Measurements from ENCODE around the gene ITPRIP. TPM values are rescaled to one million over a fixed set of nuclear protein-coding genes. Genes with fewer than 3 reads are reported as not detected.
A peak's percentile ranks its signal among the peaks of the same experiment; 100 is the strongest.

Gene ITPRIP
- total and polyA plus RNA-seq, 2 of the 8 experiments (the other 6 are each of a cell fraction or from before 2014, with no cell fraction given) = 15.3 to 16.9 TPM

- H4K5ac ChIP-seq (ENCODE audit: insufficient read length, low read depth, low read length) = no peak overlapping the region
- H2BK120ac ChIP-seq (replicated peaks; ENCODE audit: low read depth, low read length) = no peak overlapping the region
- H2AK5ac ChIP-seq (ENCODE audit: low read depth, low read length) = no peak overlapping the region
- no peak overlapping the region for H3K27ac ChIP-seq (ENCODE audit: low read depth, low read length)
- no peak overlapping the region for H3K23ac ChIP-seq (ENCODE audit: insufficient read length)
- DNase-seq (ENCODE audit: low read depth in 1 of 2, low spot score in 2 of 2) (no peak), FAIRE-seq (no peak)
- H3K27me3 ChIP-seq (replicated peaks in 1 of 4; ENCODE audit: control insufficient read depth in 3 of 4, extremely low read depth in 1 of 4, insufficient read depth in 3 of 4, low read length in 3 of 4) = no peaks in the 10 kb centered on the region
- no peak overlapping the region for H2BK5ac ChIP-seq (ENCODE audit: low read depth, low read length)
- H3K56ac ChIP-seq (replicated peaks; ENCODE audit: insufficient read length, low read depth, low read length) = no peak overlapping the region
- H2BK12ac ChIP-seq (ENCODE audit: low read depth, low read length) = no peak overlapping the region
- H3K36me3 ChIP-seq (ENCODE audit: control insufficient read depth in 2 of 4, insufficient read depth in 4 of 4, low read length in 3 of 4) = peaks cover 13 to 25% (median 20%) of the 10 kb centered on the region in 4 experiments
- H4K20me1 ChIP-seq (replicated peaks in 1 of 2; ENCODE audit: control insufficient read depth in 1 of 2, insufficient read depth in 2 of 2, low read length in 2 of 2) = peaks cover 7 to 18% of the 10 kb centered on the region in 2 experiments
- no peak overlapping the region for H4K91ac ChIP-seq (replicated peaks; ENCODE audit: insufficient read length, low read length)
- H3K18ac ChIP-seq (ENCODE audit: extremely low read depth, low read length) = no peak overlapping the region
- H3K14ac ChIP-seq (ENCODE audit: insufficient read length) = no peak overlapping the region
- no peaks in the 10 kb centered on the region for H3K23me2 ChIP-seq (ENCODE audit: low read depth, low read length)
- no peak overlapping the region for H3K4me3 ChIP-seq (ENCODE audit: extremely low read depth in 1 of 4, insufficient read depth in 2 of 4, low read depth in 3 of 4, low read length in 4 of 4)
- H2BK15ac ChIP-seq (ENCODE audit: low read length) = no peak overlapping the region
- H3K79me2 ChIP-seq (ENCODE audit: control insufficient read depth in 1 of 2, insufficient read depth in 2 of 2, low read length in 2 of 2) = peaks cover 0 to 77% of the 10 kb centered on the region in 2 experiments; a peak in 3 of 4 replicates
- no peak overlapping the region for H2BK20ac ChIP-seq (ENCODE audit: low read length)
- peak overlapping the region; percentile 16 for H3K4ac ChIP-seq (replicated peaks; ENCODE audit: insufficient read length, low read depth, low read length)
- peaks cover 42% of the 10 kb centered on the region for H3K79me1 ChIP-seq (ENCODE audit: low read depth, low read length)
- WGBS, 2 experiments (ENCODE audit: extremely low coverage in 1 of 2, insufficient coverage in 1 of 2, insufficient read length in 1 of 2, insufficient replicate concordance in 2 of 2, low coverage in 1 of 2, low lambda C conversion rate in 2 of 2, missing lambda C conversion rate in 1 of 2) = 82% methylated on average over 4 of the region's 5 CpGs; no CpG with 5 or more reads in 1 of the 2 experiments
- ChIA-PET POLR2A (ENCODE audit: partially characterized antibody) (interaction anchor here (1.2 to 5.1 kb wide), 2 partner anchors 12 to 30 kb away, joined by 3 to 23 read pairs; no protein-coding TSS in a partner anchor), CTCF (ENCODE audit: partially characterized antibody) (interaction anchor here (0.9 to 18.5 kb wide), 7 partner anchors 9 to 44 kb away, joined by 3 to 331 read pairs (median 55); partner anchors contain the start of genes CFAP58 and ITPRIP)
- TF ChIP-seq SRF (IDR thresholded peaks at IDR 0.05; ENCODE audit: low read depth, low read length) = no peak
- no peak for TF ChIP-seq HDAC6 (IDR thresholded peaks at IDR 0.05; ENCODE audit: low read depth, low read length)
- no peak for TF ChIP-seq SP4 (IDR thresholded peaks at IDR 0.05; ENCODE audit: low read length)
- no peak for TF ChIP-seq CREB1 (IDR thresholded peaks at IDR 0.05)
- TF ChIP-seq RAD21 (IDR thresholded peaks at IDR 0.05 in 1 of 2, conservative IDR thresholded peaks at IDR 0.05 in 1 of 2; ENCODE audit: low read depth in 2 of 2, low read length in 2 of 2) = no peak
- no peak for TF ChIP-seq SIRT6 (IDR thresholded peaks at IDR 0.05; ENCODE audit: low read length)
- no peak for TF ChIP-seq YY1 (IDR thresholded peaks at IDR 0.05; ENCODE audit: low read depth, low read length)
- TF ChIP-seq SP1 (IDR thresholded peaks at IDR 0.05; ENCODE audit: low read depth, low read length) = no peak
- no peak for TF ChIP-seq BCL11A (IDR thresholded peaks at IDR 0.05; ENCODE audit: low read depth in 2 of 2, low read length in 2 of 2)
- TF ChIP-seq EP300 (IDR thresholded peaks at IDR 0.05; ENCODE audit: borderline replicate concordance in 1 of 2, low read depth in 2 of 2, low read length in 2 of 2) = no peak
- H2AFZ ChIP-seq (ENCODE audit: low read length) = no peak overlapping the region
- no peak overlapping the region for H3K9ac ChIP-seq (replicated peaks in 1 of 4; ENCODE audit: extremely low read depth in 1 of 4, low read depth in 3 of 4, low read length in 3 of 4)
- H3K4me2 ChIP-seq (ENCODE audit: insufficient read depth in 1 of 2, low read depth in 2 of 2, low read length in 2 of 2) = no peak overlapping the region
- no peaks in the 10 kb centered on the region for H3K9me3 ChIP-seq (ENCODE audit: insufficient read depth in 2 of 2, low read depth in 1 of 2, low read length in 1 of 2)
- no peak overlapping the region for H4K8ac ChIP-seq (ENCODE audit: extremely low read depth, insufficient read depth, low read length)
- H3K4me1 ChIP-seq (replicated peaks in 1 of 4; ENCODE audit: control insufficient read depth in 3 of 4, insufficient read depth in 4 of 4, low read length in 3 of 4) = peaks cover 7 to 39% (median 31%) of the 10 kb centered on the region in 4 experiments
These were observed 19.9 kb downstream of the ITPRIP start for GRCh38 chr10:104318326-104318725.

Measured in H1 (cell line).